LNCaP clone FGC (cell line): ENCODE results near the gene BPIFB6.

Experiments used
- DNase-seq: peaks from one replicate; pipeline ENCODE4 v3.0.0-alpha.2; 2011; ENCODE audit warnings: low read depth
- H3K4me3 ChIP-seq: 2 replicates; pipeline ENCODE4 v1.5.1; 2011; ENCODE audit warnings: mild to moderate bottlenecking, low read depth, low read length, control low read depth
- TF ChIP-seq, protein P1 (sequence below): IDR thresholded peaks from 2 replicates; pipeline ENCODE4 v1.5.1; 2012; ENCODE audit warnings: mild to moderate bottlenecking; ENCODE audit not compliant: control insufficient read depth, insufficient read depth; ENCODE audit errors: extremely low read depth

BPIFB6 gene

DNA sequence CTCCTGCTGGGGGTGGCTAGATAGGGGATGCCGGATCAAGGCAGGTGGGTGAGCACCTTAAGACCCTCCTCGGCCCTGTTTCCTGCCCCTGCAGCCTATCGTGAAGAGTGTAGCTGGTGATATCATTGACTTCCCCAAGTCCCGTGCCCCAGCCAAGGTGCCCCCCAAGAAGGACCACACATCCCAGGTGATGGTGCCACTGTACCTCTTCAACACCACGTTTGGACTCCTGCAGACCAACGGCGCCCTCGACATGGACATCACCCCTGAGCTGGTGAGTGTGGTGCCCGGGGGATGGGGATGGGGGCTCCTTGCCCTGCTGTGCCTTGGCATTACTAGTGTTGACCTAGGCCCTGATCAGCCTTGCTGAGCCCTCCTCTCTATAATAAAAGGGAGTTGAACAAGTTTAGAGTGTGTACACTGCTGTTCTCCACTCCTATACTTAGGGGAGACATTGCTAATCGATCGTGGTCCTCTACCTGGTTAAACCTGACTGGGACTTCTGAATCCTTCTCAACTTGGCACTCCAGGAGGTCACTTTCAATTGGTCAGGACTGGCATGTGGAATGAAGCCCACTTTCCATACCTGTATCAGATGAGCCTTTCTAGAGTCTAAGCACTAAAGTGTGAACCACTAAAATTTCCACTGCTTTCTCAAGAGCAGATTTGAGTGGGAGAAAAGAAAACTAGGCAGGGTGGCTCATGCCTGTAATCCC lies 33.3 kb downstream of the BPIFB6 start:
- no peak overlapping the region for H3K4me3 ChIP-seq
- no peak for DNase-seq
- TF ChIP-seq, protein P1, sequence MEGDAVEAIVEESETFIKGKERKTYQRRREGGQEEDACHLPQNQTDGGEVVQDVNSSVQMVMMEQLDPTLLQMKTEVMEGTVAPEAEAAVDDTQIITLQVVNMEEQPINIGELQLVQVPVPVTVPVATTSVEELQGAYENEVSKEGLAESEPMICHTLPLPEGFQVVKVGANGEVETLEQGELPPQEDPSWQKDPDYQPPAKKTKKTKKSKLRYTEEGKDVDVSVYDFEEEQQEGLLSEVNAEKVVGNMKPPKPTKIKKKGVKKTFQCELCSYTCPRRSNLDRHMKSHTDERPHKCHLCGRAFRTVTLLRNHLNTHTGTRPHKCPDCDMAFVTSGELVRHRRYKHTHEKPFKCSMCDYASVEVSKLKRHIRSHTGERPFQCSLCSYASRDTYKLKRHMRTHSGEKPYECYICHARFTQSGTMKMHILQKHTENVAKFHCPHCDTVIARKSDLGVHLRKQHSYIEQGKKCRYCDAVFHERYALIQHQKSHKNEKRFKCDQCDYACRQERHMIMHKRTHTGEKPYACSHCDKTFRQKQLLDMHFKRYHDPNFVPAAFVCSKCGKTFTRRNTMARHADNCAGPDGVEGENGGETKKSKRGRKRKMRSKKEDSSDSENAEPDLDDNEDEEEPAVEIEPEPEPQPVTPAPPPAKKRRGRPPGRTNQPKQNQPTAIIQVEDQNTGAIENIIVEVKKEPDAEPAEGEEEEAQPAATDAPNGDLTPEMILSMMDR: no peak

DNA sequence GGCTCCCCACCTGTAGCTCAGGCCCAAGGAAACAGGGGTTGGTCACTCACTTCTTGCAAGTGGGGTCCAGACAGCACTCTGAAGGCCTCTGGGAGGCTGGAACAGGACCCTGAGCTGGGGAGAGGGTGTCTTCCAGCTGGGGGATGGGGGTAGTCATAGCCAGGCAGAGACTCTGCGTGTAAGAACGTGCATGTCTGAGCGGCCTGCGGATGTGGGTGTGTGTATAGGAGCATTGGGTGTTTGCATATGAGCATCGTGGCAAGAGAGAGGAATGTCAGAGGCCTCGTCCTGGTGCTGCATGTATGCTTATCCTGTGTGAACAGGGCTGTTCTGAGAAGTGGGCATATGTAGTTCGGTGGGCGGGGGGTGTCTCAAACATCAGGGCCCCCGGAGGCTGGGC lies 34.3 kb downstream of the BPIFB6 start:
- H3K4me3 ChIP-seq: no peak overlapping the region
- TF ChIP-seq, protein P1: no peak
- no peak for DNase-seq

DNA sequence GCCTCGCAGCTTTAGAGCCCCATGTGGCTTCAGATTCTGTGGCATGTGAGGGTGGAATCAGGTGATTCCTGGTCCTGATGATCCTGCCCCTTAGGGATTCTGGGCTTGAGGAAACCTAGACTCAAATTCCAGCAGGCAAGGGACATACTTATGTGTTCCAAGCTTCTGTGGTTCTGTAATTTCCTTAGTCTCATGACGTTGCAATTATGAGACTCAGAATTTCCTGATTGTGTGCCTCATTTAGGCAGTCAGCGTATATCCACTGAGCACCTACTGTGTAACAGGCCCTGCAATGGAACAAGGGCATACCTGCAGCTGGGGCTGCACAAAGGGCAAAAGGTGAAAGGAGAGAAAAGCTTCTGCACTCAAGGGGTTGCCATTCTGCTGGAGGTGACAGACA lies 36.4 kb downstream of the BPIFB6 start:
- no peak overlapping the region for H3K4me3 ChIP-seq
- TF ChIP-seq, protein P1: no peak
- no peak for DNase-seq

DNA sequence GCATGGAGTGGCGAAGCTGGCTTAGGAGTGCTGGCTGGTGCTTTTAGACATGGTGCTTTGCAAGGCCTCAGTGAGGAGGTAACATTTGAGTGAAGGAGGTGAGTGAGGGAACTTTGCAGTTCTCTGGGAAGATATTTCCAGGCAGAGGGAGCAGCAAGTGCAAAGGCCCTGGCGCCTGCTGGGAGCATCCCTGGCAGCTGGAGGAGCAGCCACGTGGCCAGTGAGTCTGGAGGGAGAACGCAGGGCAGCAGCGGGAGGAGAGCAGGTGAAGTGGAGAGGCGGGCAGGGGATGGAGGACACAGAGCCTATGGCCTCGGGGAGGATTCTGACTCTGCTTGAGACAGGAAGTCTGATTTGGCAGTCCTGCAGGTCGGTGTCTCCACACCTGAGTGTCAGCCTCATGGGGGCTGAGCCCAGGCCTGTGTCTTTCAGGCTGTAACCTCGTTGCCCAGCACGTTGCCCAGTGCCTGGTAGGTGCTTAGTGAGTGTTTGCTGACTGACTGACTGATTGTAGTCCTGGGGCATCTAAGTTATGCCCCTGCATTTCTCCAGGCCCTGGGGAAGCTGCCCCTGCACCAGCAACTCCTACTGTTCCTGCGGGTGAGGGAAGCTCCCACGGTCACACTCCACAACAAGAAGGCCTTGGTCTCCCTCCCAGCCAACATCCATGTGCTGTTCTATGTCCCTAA lies 36.9 kb downstream of the BPIFB6 start:
- DNase-seq: no peak
- H3K4me3 ChIP-seq: no peak overlapping the region

DNA sequence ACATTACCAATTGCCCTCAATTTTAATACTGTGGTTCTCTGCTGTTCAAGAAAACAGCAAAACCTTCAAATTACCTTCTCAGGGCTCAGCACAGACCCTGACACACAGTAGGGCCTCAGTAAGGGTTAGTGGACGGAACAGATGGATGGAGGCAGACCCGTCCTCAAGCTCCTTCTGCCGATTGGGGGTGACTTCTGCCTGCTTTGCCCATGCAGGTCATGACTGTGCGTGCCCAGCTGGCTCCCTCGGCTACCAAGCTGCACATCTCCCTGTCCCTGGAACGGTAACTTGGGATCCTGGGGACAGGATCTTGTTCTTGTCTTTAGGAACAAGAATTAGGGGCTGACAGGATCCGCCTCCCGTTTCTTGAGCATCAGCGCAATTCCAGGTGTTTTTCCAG lies 38.2 kb downstream of the BPIFB6 start:
- no peak for DNase-seq
- H3K4me3 ChIP-seq: no peak overlapping the region
- TF ChIP-seq, protein P1: no peak

More for the DNA sequence above, 36.9 kb downstream of the BPIFB6 start:
- TF ChIP-seq, protein P1: no peak

DNA sequence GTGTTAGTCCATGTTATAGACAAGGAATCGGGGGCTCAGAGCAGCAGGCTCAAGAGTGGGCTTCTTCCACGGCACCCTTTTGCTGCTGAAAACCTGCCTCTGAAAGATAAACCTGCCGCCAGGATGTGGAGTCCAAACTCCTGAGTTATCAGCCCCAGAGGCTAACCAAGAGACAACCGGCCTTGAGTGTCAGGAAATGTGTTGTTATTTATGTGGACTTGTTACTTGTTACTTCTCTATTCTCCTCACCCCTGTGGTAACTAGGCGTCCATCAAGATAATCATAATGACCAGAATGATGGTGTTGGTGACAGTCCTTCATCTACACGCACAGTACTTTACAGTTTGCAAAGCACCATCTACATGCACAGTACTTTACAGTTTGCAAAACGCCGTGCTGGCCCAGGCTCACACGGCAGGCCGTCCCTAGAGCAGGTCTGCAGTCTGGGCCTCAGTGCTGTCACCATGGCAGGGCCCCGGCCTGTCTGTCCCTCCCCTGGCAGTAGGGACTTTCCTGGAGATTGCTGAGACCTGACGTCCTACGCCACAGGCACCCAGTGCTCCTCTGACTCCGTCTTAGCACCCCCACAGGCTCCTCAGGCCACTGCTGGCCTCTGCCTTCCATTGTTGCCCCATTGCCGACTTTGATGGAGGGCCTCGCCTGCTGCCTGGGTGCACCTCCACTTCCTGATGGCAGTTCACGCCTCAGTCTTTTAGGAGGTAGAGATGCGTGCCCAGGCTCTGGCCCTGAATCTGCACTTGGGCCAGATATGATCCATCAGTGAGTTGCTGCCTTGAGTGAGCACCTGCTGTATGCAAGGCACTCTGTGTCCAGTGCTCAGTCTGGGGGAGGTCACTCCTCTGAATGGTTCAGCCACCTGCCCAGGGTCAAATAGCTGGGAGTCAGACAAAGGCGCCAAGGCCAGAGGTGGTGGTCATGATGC lies 38.9 kb downstream of the BPIFB6 start:
- TF ChIP-seq, protein P1: no peak
- no peak overlapping the region for H3K4me3 ChIP-seq
- no peak for DNase-seq
